ENCODE results near the gene VMO1. TPM values are rescaled to one million over a fixed set of nuclear protein-coding genes. Genes with fewer than 3 reads are reported as not detected.

The VMO1 gene
- polyA plus RNA-seq, 1 donor (not counting 4 experiments of a cell fraction or from before 2014, with no cell fraction given), result 0.14 TPM

DNA sequence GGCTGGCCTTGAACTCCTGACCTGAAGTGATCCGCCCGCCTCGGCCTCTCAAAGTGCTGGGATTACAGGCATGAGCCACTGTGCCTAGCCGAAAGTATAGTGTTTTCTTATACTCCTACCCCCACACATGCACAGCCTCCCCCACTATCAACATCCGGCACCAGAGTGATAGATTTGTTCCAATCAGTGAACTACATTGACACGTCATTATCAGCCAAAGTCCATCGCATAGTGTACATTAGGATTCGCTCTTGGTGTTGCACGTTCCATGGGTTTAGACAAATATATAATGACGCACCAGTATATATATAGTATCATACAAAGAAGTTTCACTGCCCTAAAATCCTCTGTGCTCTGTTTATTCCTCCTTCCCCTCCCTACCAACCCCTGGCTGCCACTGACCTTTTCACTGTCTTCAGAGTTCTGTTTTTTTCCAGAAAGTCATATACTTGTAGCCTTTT is 26.4 kb downstream of the VMO1 start:
- dilution Hi-C loops (cut with MboI; ENCODE audit: extremely low pct_ligation_motif_present, low sequenced_read_pairs), result no loop called here
- no peaks in the 10 kb centered on the region for H3K79me2 ChIP-seq (ENCODE audit: control insufficient read depth, insufficient read depth, low read length)
- no peak for FAIRE-seq

DNA sequence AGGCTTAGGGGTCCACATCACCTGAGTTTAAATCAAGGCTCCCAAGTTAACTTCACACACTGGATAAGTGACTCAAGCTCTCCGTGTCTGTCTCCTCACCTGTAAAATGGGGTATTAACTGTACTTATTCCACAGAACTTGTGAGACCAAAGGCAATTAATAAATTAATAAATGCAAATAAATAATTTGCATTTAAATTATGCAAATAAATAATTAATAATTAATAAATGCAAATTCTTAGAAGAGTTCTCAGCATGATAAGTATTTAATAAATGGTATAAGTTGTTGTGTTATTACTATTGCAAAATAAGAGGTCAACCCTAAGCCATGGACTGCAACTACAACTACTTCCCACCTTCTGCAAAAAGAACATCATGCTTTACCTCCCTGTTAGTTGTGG is 32.8 kb downstream of the VMO1 start:
- Histone ChIP-seq H3K9me1 (ENCODE audit: control insufficient read depth, extremely low read depth, insufficient read depth, low read length) (no peaks in the 10 kb centered on the region), H3K4me1 (ENCODE audit: control insufficient read depth, extremely low read depth, insufficient read depth, low read length) (no peaks in the 10 kb centered on the region), H3K4me2 (ENCODE audit: control insufficient read depth, extremely low read depth, insufficient read depth, low read depth, low read length) (no peak overlapping the region), H4K20me1 (ENCODE audit: control insufficient read depth, extremely low read depth, insufficient read depth, low read length) (no peaks in the 10 kb centered on the region), H2AFZ (ENCODE audit: control insufficient read depth, low read length) (no peak overlapping the region), H3K36me3 (ENCODE audit: control insufficient read depth in 2 of 2, extremely low read depth in 1 of 2, insufficient read depth in 2 of 2, low read length in 2 of 2) (no peaks in the 10 kb centered on the region), H3K9me3 (ENCODE audit: control insufficient read depth, low read depth, low read length) (no peaks in the 10 kb centered on the region), H3K27ac (ENCODE audit: control insufficient read depth, insufficient read depth, low read length) (no peak overlapping the region), H3K9ac (ENCODE audit: control insufficient read depth, extremely low read depth, insufficient read depth, low read length) (no peak overlapping the region), H3K79me2 (ENCODE audit: control insufficient read depth, insufficient read depth, low read length) (no peaks in the 10 kb centered on the region), H3K4me3 (ENCODE audit: control insufficient read depth in 2 of 3, extremely low read depth in 1 of 3, insufficient read depth in 2 of 3, low read depth in 1 of 3, low read length in 3 of 3) (no peak overlapping the region), H3K27me3 (ENCODE audit: control insufficient read depth, extremely low read depth, insufficient read depth, low read length) (peaks cover 2% of the 10 kb centered on the region)
- DNase-seq (ENCODE audit: low read depth, low spot score) (no peak), FAIRE-seq (no peak)
- no peak for TF ChIP-seq EZH2 (IDR thresholded peaks at IDR 0.05; ENCODE audit: low read length)
- TF ChIP-seq, protein P1, sequence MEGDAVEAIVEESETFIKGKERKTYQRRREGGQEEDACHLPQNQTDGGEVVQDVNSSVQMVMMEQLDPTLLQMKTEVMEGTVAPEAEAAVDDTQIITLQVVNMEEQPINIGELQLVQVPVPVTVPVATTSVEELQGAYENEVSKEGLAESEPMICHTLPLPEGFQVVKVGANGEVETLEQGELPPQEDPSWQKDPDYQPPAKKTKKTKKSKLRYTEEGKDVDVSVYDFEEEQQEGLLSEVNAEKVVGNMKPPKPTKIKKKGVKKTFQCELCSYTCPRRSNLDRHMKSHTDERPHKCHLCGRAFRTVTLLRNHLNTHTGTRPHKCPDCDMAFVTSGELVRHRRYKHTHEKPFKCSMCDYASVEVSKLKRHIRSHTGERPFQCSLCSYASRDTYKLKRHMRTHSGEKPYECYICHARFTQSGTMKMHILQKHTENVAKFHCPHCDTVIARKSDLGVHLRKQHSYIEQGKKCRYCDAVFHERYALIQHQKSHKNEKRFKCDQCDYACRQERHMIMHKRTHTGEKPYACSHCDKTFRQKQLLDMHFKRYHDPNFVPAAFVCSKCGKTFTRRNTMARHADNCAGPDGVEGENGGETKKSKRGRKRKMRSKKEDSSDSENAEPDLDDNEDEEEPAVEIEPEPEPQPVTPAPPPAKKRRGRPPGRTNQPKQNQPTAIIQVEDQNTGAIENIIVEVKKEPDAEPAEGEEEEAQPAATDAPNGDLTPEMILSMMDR (optimal IDR thresholded peaks at IDR 0.05 in 1 of 3, IDR thresholded peaks at IDR 0.05 in 1 of 3, conservative IDR thresholded peaks at IDR 0.05 in 1 of 3; ENCODE audit: extremely low read depth in 1 of 3, insufficient read depth in 2 of 3, low read length in 3 of 3), result no peak
- dilution Hi-C loops (cut with MboI; ENCODE audit: extremely low pct_ligation_motif_present, low sequenced_read_pairs), result no loop called here

More for the DNA sequence above, 26.4 kb downstream of the VMO1 start:
- Histone ChIP-seq H3K4me1 (ENCODE audit: control insufficient read depth, extremely low read depth, insufficient read depth, low read length) (no peaks in the 10 kb centered on the region), H3K4me3 (ENCODE audit: control insufficient read depth in 2 of 3, extremely low read depth in 1 of 3, insufficient read depth in 2 of 3, low read depth in 1 of 3, low read length in 3 of 3) (no peak overlapping the region), H3K4me2 (ENCODE audit: control insufficient read depth, extremely low read depth, insufficient read depth, low read depth, low read length) (no peak overlapping the region), H3K27me3 (ENCODE audit: control insufficient read depth, extremely low read depth, insufficient read depth, low read length) (no peaks in the 10 kb centered on the region), H4K20me1 (ENCODE audit: control insufficient read depth, extremely low read depth, insufficient read depth, low read length) (no peaks in the 10 kb centered on the region), H3K36me3 (ENCODE audit: control insufficient read depth in 2 of 2, extremely low read depth in 1 of 2, insufficient read depth in 2 of 2, low read length in 2 of 2) (no peaks in the 10 kb centered on the region), H2AFZ (ENCODE audit: control insufficient read depth, low read length) (no peak overlapping the region), H3K27ac (ENCODE audit: control insufficient read depth, insufficient read depth, low read length) (no peak overlapping the region), H3K9ac (ENCODE audit: control insufficient read depth, extremely low read depth, insufficient read depth, low read length) (no peak overlapping the region), H3K9me3 (ENCODE audit: control insufficient read depth, low read depth, low read length) (no peaks in the 10 kb centered on the region), H3K9me1 (ENCODE audit: control insufficient read depth, extremely low read depth, insufficient read depth, low read length) (no peaks in the 10 kb centered on the region)
- no peak for DNase-seq (ENCODE audit: low read depth, low spot score)
- TF ChIP-seq, protein P1 (optimal IDR thresholded peaks at IDR 0.05 in 1 of 3, IDR thresholded peaks at IDR 0.05 in 1 of 3, conservative IDR thresholded peaks at IDR 0.05 in 1 of 3; ENCODE audit: extremely low read depth in 1 of 3, insufficient read depth in 2 of 3, low read length in 3 of 3), result no peak
- TF ChIP-seq EZH2 (IDR thresholded peaks at IDR 0.05; ENCODE audit: low read length), result no peak

Data from keratinocyte (primary cell).